GM12874 (cell line): Measurements from ENCODE around the gene DIPK1C.

ENCODE experiments used
- TF ChIP-seq, protein P1 (sequence below): IDR thresholded peaks from 2 replicates; pipeline ENCODE4 v1.5.1; 2011; ENCODE audit warnings: low read depth, mild to moderate bottlenecking, control low read depth, low read length, moderate library complexity; ENCODE audit not compliant: insufficient read depth

Gene DIPK1C

DNA sequence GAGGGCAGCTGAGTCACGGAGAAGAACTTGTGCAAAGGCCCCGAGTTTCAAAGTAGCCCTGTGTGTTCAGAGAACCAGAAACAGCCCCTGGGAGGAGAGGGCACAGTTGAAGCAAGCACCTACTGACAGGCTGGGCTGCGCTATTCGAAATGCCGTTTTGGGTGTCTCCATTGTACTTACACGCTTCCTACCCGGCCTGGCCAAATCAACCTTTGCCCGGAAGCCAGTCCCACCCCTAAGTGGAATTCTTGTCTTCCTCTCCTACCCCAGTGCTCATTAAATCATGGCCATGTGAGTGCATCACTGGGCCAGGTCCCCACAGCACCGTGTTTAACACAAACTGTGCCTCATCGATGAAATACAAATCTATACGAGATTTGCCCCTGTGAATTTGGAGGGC, 6.0 kb downstream of the DIPK1C start:
- TF ChIP-seq, protein P1, sequence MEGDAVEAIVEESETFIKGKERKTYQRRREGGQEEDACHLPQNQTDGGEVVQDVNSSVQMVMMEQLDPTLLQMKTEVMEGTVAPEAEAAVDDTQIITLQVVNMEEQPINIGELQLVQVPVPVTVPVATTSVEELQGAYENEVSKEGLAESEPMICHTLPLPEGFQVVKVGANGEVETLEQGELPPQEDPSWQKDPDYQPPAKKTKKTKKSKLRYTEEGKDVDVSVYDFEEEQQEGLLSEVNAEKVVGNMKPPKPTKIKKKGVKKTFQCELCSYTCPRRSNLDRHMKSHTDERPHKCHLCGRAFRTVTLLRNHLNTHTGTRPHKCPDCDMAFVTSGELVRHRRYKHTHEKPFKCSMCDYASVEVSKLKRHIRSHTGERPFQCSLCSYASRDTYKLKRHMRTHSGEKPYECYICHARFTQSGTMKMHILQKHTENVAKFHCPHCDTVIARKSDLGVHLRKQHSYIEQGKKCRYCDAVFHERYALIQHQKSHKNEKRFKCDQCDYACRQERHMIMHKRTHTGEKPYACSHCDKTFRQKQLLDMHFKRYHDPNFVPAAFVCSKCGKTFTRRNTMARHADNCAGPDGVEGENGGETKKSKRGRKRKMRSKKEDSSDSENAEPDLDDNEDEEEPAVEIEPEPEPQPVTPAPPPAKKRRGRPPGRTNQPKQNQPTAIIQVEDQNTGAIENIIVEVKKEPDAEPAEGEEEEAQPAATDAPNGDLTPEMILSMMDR, result no peak

DNA sequence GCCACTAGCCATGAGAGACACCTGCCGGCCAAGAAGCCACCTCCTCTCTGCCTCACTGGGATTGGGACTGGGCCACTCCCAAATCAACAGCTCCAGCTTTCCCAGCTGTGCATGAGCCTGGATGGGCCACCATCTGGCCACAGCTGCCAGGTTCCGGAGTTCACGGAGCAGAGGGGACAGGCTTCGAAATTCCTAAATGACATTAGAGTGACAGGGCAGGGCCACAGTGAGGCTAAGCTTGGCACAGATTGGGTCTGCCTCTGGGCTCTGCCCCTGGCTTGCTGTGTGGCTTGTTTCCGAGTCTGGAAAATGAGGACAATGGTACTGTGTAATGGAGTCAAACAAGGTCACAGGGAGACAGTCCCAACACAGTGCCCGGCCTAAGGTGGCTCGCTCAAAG, 6.5 kb downstream of the DIPK1C start:
- TF ChIP-seq, protein P1, result no peak

DNA sequence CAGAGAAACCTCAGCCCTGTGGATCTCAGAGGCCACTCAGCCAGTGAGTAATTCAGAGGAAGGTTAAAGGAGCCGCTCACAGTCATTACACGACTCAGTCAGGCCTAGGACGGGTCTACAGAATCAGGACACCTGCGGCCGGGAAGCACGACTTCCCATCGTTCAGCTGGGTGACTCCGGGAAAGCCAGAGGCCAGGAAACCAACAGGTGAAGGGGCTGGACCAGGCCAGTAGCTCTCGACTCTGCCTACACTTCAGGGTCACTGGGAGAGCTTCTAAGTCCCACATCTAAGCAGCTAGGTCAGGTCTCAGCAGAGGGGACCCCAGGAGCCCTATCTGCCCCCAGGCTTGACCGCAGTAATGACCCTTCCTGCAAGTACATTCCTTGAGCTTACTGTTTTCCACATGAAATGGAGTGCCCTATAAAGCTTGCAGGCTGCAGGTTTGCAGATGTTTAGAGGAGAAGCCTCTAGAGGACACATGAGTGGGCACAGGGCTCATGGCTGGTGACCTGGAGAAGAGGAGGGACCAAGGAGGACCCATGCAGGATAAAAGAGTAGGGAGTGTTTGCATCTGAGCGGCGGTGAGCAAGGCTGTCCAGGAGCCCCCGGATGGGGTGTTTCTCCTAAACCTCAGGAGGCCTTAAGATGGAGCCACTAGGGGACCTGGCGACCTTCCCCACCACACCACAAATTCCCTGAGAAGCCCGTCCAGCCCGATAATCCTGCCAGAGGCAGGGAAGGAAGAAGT, 9.5 kb downstream of the DIPK1C start:
- TF ChIP-seq, protein P1, result no peak

DNA sequence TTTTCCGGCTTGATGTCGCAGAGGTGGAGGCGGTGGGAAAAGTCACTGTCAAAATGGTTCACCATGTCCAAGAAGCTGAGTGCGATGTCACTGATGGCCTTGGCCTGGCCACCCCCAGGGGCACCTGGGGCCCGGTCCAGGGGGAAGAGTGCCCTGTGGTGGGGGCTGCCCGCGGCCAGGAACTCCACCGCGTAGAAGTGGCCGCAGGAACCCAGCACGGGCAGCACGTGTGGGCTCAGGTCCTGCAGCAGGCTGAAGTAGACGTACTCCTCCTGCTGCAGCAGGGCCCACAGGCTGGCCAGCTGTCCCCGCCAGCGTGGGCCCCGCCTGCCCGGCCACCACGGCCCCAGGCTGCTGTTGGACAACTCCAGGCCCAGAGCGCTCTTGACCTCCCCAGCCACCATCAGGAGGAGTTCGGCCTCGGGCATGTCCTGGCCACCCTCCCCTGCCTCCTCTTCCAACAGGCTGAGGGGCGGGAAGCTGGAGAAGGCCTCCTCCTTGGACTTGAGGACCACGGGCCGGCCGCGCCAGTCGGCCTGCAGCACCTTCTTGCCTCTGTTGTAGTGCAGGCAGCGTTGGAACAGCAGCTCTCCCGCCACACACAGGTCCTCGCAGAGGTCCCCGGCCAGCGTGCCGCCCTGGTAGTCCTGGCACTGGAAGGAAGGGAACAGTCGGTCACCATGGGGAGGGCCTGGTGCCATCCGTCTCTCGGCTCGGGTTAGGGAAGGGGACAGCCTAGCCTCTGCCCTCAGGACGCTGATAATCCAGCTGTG, 10.3 kb downstream of the DIPK1C start:
- TF ChIP-seq, protein P1, result no peak

DNA sequence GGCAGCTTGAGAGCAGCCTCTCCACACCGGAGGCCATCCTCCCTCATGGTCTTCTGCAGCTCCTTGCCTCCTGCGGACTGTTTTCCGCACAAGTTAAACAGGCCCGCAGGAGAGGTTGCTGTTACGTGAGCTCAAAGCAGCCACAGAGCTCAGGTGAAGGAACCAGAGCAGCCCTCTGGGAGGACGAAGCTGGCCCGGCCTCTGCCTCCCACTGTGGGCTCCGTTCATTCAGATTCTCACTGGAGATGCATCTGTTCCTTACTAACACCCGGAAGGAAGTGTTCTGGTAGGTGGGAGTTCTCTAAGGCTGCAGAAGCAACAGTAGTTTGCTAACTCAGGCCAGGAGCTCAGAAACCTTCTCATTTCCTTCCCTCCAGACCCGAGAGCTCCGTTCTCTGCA, 10.9 kb downstream of the DIPK1C start:
- TF ChIP-seq, protein P1, result no peak

DNA sequence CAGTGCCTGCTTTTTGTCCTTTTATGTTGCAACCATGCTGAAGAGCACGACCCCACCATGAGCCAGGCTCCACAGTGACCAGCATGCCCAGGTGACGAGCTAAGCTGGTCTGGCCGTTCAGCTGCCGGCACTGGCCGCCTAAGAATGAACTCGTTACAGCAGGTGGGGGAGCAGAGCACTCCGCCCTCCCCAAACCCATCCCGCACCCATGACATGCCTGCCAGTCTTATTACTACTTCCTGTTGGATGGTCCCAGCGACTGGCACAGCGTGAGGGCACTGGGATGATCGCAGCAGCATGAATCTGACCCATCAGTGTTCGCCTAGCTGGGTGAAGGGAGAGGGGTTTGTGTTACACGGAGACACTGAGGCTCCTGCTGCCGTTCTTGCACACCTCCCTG, 11.5 kb downstream of the DIPK1C start:
- TF ChIP-seq, protein P1, result no peak

DNA sequence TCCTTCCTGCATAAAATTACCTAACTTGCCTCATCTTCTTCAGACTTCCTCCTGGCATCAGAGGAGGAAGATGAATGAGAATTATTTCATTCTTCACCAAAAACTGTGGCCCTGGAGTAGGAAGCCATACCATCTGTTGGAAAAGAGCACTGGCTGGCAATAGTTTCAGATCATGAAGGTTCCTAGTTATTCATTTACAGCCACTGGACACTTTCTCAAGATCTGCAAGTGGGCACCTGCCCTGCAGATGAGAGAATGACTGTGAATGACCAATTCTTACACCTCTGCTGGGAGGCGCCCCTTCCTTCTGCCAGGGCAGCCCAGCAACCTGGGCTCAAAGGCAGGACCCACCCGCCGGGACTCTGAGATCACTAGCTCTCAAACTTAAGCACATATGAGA, 13.0 kb downstream of the DIPK1C start:
- TF ChIP-seq, protein P1, result no peak
